WTC11 (cell line): Measurements from ENCODE around the gene ADARB2. TPM values are rescaled to one million over a fixed set of nuclear protein-coding genes. Genes with fewer than 3 reads are reported as not detected.

ENCODE experiments used
- ATAC-seq: fragments of 200-7000 bp; cut with Tn5 transposase; 2 replicates; pipeline ENCODE4 v1.10.0; 2021; ENCODE audit warnings: mild to moderate bottlenecking, moderate library complexity
- CTCF ChIA-PET: fragments of 300-600 bp; sonication (Branson Sonifier 250); formaldehyde crosslinking; loops from one replicate; lab custom pipeline; 2021; ENCODE audit warnings: antibody characterized with exemption; lab: Charles Lee
- POLR2A ChIA-PET: fragments of 350-600 bp; sonication (Branson Sonifier 250); formaldehyde crosslinking; loops from one replicate; lab custom pipeline; 2021; ENCODE audit warnings: antibody characterized with exemption; lab: Charles Lee
- DNase-seq: peaks from one replicate; pipeline ENCODE4 v3.0.0; 2021; ENCODE audit warnings: low spot score
- H3K27ac Mint-ChIP-seq: 2 replicates; pipeline ENCODE4 v1.8.0; 2021; ENCODE audit warnings: mixed read lengths
- H3K27me3 Mint-ChIP-seq: 2 replicates; pipeline ENCODE4 v1.8.0; 2021; ENCODE audit warnings: low read depth, mild to moderate bottlenecking, moderate library complexity, mixed read lengths
- H3K36me3 Mint-ChIP-seq: 2 replicates; pipeline ENCODE4 v1.8.0; 2021; ENCODE audit warnings: mixed read lengths
- H3K4me1 Mint-ChIP-seq: 2 replicates; pipeline ENCODE4 v1.8.0; 2022; ENCODE audit warnings: mixed read lengths
- H3K4me3 Mint-ChIP-seq: 2 replicates; pipeline ENCODE4 v1.8.0; 2021; ENCODE audit warnings: mild to moderate bottlenecking, moderate library complexity, mixed read lengths
- H3K9me3 Mint-ChIP-seq: 2 replicates; pipeline ENCODE4 v1.8.0; 2021; ENCODE audit warnings: mixed read lengths
- ATF3 ChIP-seq: sonication (generic); formaldehyde crosslinking; conservative IDR thresholded peaks from 2 replicates; pipeline ENCODE4 v1.8.1; 2022; ENCODE audit warnings: mild to moderate bottlenecking, missing genetic modification reagents
- CREM ChIP-seq: sonication (generic); formaldehyde crosslinking; IDR thresholded peaks from 2 replicates; pipeline ENCODE4 v1.8.1; 2022; ENCODE audit warnings: mild to moderate bottlenecking, missing genetic modification reagents, moderate library complexity
- E2F5 ChIP-seq: sonication (generic); formaldehyde crosslinking; IDR thresholded peaks from 2 replicates; pipeline ENCODE4 v1.8.1; 2022; ENCODE audit warnings: mild to moderate bottlenecking, moderate library complexity, missing genetic modification reagents
- EMX1 ChIP-seq: fragments of 250-450 bp; sonication (Bioruptor Pico); IDR thresholded peaks from 2 replicates; pipeline ENCODE4 v1.8.0; 2021; ENCODE audit warnings: mild to moderate bottlenecking
- ERG ChIP-seq: fragments of 250-450 bp; sonication (Bioruptor Pico); IDR thresholded peaks from 2 replicates; pipeline ENCODE4 v1.8.0; 2021; ENCODE audit warnings: mild to moderate bottlenecking
- GTF2I ChIP-seq: fragments of 250-450 bp; sonication (Bioruptor Pico); conservative IDR thresholded peaks from 2 replicates; pipeline ENCODE4 v1.4.0; 2021; ENCODE audit warnings: mild to moderate bottlenecking
- JAZF1 ChIP-seq: fragments of 250-450 bp; sonication (Bioruptor Pico); IDR thresholded peaks from 2 replicates; pipeline ENCODE4 v1.9.0; 2021; ENCODE audit warnings: moderate library complexity, mild to moderate bottlenecking, inconsistent platforms
- NFATC4 ChIP-seq: fragments of 250-450 bp; sonication (Bioruptor Pico); IDR thresholded peaks from 2 replicates; pipeline ENCODE4 v1.9.0; 2021; ENCODE audit warnings: mild to moderate bottlenecking
- NFE2L1 ChIP-seq: sonication (generic); formaldehyde crosslinking; IDR thresholded peaks from 2 replicates; pipeline ENCODE4 v1.8.1; 2023; ENCODE audit warnings: missing genetic modification reagents
- NR3C1 ChIP-seq: sonication (generic); formaldehyde crosslinking; conservative IDR thresholded peaks from 2 replicates; pipeline ENCODE4 v1.8.1; 2023; ENCODE audit warnings: low read depth, mild to moderate bottlenecking, missing genetic modification reagents
- PRDM15 ChIP-seq: sonication (generic); formaldehyde crosslinking; IDR thresholded peaks from 2 replicates; pipeline ENCODE4 v1.8.0; 2022; ENCODE audit warnings: missing genetic modification reagents
- SOX15 ChIP-seq: fragments of 250-450 bp; sonication (Bioruptor Pico); IDR thresholded peaks from 2 replicates; pipeline ENCODE4 v1.9.0; 2021; ENCODE audit warnings: mild to moderate bottlenecking
- TCF7 ChIP-seq: sonication (generic); formaldehyde crosslinking; IDR thresholded peaks from 2 replicates; pipeline ENCODE4 v1.8.0; 2022; ENCODE audit warnings: mild to moderate bottlenecking, low read depth, missing genetic modification reagents, moderate library complexity
- USF2 ChIP-seq: sonication (generic); formaldehyde crosslinking; IDR thresholded peaks from 2 replicates; pipeline ENCODE4 v1.8.1; 2023; ENCODE audit warnings: mild to moderate bottlenecking, missing genetic modification reagents, moderate library complexity
- ZNF121 ChIP-seq: sonication (generic); formaldehyde crosslinking; IDR thresholded peaks from 2 replicates; pipeline ENCODE4 v1.8.0; 2023; ENCODE audit warnings: missing genetic modification reagents
- ZNF219 ChIP-seq: sonication (generic); formaldehyde crosslinking; IDR thresholded peaks from 2 replicates; pipeline ENCODE4 v1.8.0; 2023; ENCODE audit warnings: missing genetic modification reagents, mild to moderate bottlenecking, borderline replicate concordance
- ZNF281 ChIP-seq: sonication (generic); formaldehyde crosslinking; IDR thresholded peaks from 2 replicates; pipeline ENCODE4 v1.8.0; 2023; ENCODE audit warnings: mild to moderate bottlenecking, missing genetic modification reagents
- ZNF423 ChIP-seq: fragments of 250-450 bp; sonication (Bioruptor Pico); IDR thresholded peaks from 2 replicates; pipeline ENCODE4 v2.1.2; 2022; ENCODE audit warnings: mild to moderate bottlenecking, moderate library complexity
- total RNA-seq: library from RNA; stranded (reverse); gene quantifications from 3 replicates; pipeline ENCODE4 v1.2.3, GENCODE V29; 2021

The ADARB2 gene
- total RNA-seq, 1 experiment from 2014 or later: 3.7 TPM

GRCh38 chr10:1212571-1213141 is 524.7 kb downstream of the ADARB2 start:
- ChIA-PET POLR2A (no interaction called here), CTCF (no interaction called here)
- Mint-ChIP-seq H3K9me3 (no peaks in the 10 kb centered on the region), H3K4me3 (no peak overlapping the region), H3K36me3 (no peaks in the 10 kb centered on the region), H3K27me3 (no peaks in the 10 kb centered on the region), H3K4me1 (no peaks in the 10 kb centered on the region), H3K27ac (no peak overlapping the region)
- no peak for TF ChIP-seq SOX15 (CRISPR knock-in tag)
- TF ChIP-seq TCF7 (CRISPR knock-in tag): no peak
- no peak for TF ChIP-seq CREM (CRISPR knock-in tag)
- no peak for TF ChIP-seq GTF2I (CRISPR knock-in tag)
- TF ChIP-seq NFE2L1 (CRISPR knock-in tag): no peak
- TF ChIP-seq ZNF121 (CRISPR knock-in tag): no peak
- no peak for TF ChIP-seq NFATC4 (CRISPR knock-in tag)
- TF ChIP-seq ZNF219 (CRISPR knock-in tag): no peak
- no peak for TF ChIP-seq NR3C1
- TF ChIP-seq USF2: no peak
- TF ChIP-seq ZNF423: no peak
- TF ChIP-seq ERG (CRISPR knock-in tag): no peak
- TF ChIP-seq ATF3 (CRISPR knock-in tag): no peak
- TF ChIP-seq EMX1 (CRISPR knock-in tag): no peak
- TF ChIP-seq ZNF281 (CRISPR knock-in tag): no peak
- no peak for TF ChIP-seq E2F5 (CRISPR knock-in tag)
- no peak for TF ChIP-seq JAZF1 (CRISPR knock-in tag)
- TF ChIP-seq PRDM15 (CRISPR knock-in tag): no peak
- ATAC-seq (no peak), DNase-seq (no peak)
